HG03354 (cell line): ENCODE measurements around the gene CHN1.

Source experiments
- ATAC-seq: cut with Tn5 transposase; IDR thresholded peaks from one replicate; pipeline ENCODE4 v1.9.1; 2021; ENCODE audit warnings: mild to moderate bottlenecking; ENCODE audit not compliant: unreplicated experiment, poor library complexity, severe bottlenecking

CHN1 gene

GRCh38 chr2:174979996-174980395, 25.2 kb downstream of the CHN1 start:
- no peak for ATAC-seq

DNA sequence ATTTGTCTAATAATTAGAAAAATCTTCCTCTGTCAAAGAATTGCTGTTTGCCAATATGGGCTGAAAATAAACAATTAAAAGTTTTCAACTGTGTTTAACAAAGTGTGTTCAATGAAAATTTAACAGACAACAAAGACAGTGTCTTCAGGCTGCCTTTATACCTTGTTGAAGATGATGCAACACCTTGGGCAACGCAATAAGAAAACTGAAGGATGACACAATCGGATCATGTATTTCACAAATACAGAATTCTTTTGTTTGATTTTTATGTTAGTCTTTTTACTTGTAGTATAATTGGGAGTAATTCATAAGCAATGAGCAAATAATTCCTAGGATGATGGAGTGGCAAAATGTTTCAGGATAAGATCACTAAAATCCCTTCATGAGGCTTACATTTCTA, 27.8 kb downstream of the CHN1 start:
- ATAC-seq = no peak

- ATAC-seq = no peak
Measured at GRCh38 chr2:174974131-174974530, 31.1 kb downstream of the CHN1 start.

GRCh38 chr2:174972924-174973323, 32.3 kb downstream of the CHN1 start:
- no peak for ATAC-seq

GRCh38 chr2:174971868-174972781, 33.1 kb downstream of the CHN1 start:
- ATAC-seq = no peak

DNA sequence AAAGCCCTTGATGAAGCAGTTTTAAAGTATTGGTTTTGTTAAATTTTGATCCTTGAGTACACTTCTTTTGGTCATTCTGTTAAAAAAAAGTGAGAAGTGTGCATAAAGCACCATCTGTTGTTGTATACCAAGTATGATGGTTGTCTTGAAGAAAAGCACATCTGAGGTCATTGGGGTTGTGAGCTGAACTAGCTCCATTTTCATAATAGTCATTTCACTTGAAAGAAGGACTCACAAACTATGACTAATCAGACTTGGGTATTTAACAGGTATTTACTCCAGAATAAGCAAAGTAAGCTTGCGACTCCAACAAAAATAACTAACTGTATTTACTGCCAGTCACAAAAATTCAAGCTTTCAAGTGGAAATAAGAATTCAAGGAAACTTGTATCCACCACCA, 35.1 kb downstream of the CHN1 start:
- no peak for ATAC-seq

DNA sequence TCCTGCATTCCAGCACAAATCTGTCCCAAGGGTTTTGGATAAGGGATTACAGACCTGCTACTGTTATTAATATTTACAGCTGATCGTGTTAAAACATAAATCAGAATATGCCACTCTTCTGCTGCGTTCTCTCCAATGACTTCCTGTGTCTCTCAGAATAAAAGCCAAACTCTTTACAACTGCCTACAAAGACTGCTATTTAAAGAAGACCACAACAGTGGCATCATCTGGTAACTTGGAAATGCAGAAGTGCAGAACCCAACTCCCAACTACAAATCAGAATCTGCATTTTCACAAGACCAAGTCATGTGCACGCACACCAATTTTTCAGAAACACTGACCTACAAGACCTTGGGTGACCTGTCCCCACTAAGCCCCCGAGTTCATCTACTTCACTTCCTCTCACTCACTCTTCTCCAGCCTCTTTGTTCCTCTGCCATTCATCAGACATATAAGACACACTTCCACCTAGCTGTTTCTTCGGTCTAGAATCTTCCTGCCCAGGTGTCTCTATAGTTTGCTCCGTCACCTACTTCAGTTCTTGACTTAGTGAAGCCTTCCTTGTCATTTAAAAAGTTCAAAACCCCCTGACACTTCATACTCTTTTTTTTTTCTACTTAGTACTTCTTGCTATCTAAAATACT, 36.0 kb downstream of the CHN1 start:
- ATAC-seq = no peak

DNA sequence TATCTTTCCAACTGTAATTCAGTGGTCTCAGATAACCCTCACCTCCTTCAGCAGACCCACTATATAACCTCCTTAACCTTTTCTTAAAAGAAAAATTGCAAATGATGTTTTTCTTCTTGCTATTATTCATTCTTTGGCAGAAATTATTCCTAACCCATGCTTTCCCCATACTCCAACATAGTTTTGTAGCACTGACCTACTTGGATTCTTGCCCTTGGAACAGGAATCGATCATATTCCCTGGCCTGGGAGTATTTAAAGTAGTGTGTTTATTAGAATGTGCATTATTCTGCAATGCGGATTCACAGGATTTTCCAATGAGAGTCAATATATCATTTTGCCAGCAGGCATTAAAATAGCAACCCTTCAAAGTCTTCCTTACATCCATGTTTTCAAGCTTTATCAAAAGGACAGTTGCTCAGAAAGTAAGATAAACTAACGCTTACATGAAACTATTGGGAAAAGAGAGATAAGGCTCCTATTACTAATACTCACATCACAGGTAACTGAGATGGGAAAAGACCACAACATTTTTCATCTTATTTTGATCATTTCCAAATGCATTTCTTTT, 37.4 kb downstream of the CHN1 start:
- ATAC-seq = no peak

DNA sequence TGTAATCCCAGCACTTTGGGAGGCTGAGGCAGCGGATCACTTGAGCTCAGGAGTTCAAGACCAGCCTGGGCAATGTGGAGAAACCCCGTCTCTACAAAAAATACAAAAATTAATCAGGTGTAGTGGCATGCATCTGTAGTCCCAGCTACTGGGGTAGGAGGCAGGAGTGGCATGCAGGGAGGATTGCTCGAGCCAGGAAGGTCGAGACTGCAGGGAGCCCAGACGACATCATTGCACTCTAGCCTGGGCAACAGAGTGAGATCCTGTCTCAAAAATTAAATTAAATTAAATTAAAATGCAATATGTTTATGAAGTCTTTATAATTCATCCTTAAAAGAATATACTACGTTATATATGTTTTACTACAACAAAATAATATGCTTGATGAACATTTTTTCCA, 38.1 kb downstream of the CHN1 start:
- ATAC-seq = no peak

DNA sequence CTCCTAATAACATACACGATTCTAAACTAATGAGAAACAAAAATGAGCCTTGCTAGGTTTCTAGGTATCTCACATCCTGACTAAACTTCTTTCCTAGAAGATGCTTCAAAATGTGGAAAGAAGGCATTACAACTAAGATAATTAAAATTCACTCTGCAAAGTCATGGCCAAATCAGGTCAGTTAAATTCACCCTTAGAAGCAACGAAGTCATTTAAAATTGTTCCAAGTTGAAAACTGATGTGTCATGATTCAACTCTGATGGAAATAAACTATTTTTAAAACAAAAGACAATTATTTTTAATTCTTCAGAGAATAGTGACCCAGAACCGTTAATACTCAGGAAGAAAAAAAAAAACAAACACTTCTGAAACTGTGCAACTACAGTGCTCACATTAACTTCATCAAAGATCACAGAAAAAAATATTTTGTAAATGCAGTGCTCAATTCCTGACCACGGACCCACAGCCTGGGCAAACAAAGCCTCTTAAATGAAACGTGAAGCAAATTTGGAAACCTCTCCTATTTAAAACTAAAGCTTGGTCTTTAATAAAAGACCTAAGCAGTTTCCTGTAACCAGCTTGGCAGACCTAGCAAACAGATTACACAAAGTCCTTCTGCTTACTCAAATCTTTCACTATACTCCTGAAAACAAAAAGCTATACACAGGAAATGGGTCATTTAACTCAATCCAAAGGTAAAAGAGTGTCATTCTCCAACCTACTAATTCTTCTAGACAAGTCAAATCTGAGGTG, 39.0 kb downstream of the CHN1 start:
- ATAC-seq = no peak

- ATAC-seq = no peak
Measured at GRCh38 chr2:174965551-174965950, 39.6 kb downstream of the CHN1 start.

GRCh38 chr2:174964404-174964803, 40.8 kb downstream of the CHN1 start:
- ATAC-seq = no peak

DNA sequence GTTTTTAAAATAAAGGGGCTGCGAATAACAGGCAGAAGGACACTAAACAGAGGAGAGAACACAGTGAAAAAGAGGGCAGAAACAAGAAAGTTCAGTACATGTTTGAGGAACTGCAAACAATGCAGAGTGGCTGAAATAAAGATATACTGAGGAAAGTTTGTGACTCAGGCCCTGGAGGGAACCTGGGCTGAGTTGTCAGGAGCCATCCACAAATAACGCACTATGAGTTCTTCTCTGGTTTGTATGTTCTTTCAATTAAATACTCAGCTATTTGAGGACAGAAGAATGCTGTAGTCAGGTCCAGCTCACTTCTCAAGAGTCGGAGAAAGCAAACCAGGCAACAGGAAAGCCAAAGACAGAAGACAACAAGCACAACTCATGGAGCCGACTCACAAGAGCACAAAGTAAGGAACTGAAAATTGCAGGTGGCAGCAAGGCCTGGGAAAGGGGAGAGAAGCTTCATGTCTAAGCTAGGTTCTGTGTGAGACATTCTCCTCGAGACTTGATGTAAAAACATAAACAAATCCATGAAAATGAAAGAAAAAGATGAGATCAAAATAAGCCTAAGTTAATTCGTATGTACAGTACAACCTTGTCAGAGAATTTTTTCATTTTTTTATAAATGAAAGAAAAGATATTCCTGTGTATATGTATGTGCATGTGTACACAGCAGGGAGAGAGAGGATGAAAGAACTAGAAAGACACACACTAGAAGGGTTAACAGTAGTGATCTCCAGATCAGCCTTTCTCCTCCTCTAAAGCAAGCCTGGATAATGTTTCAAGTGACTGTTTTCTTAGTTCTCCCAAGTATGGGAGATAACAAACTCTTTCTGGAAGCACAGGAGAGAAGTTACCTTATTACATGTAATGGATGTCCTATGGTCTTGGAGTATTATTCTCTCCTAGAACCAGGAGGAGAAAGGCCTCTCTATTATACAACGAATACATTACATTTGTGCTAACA, 41.5 kb downstream of the CHN1 start:
- no peak for ATAC-seq

GRCh38 chr2:174959787-174960186, 45.4 kb downstream of the CHN1 start:
- ATAC-seq = no peak

DNA sequence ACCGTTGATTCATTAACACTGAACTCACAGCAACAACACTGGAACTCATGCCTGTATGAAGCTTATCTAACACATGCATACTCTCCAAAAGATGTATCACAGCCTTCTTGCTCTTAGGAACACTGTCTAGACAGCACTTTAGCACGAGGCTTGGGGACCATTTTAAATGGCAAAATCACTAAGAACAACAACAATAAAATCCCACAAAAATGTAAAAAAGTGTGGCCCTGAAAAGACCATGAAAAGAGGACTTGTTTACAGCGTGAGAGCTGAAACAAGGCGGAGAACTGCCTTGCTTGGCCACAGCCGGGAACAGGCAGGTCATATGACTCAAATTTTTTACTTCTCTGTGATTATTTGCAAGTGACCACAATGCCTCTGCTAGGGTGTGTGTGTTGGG, 48.1 kb downstream of the CHN1 start:
- ATAC-seq = no peak

- ATAC-seq = no peak
Measured at GRCh38 chr2:174952607-174953006, 52.6 kb downstream of the CHN1 start.

- ATAC-seq = no peak
Measured at GRCh38 chr2:174951745-174952144, 53.4 kb downstream of the CHN1 start.

DNA sequence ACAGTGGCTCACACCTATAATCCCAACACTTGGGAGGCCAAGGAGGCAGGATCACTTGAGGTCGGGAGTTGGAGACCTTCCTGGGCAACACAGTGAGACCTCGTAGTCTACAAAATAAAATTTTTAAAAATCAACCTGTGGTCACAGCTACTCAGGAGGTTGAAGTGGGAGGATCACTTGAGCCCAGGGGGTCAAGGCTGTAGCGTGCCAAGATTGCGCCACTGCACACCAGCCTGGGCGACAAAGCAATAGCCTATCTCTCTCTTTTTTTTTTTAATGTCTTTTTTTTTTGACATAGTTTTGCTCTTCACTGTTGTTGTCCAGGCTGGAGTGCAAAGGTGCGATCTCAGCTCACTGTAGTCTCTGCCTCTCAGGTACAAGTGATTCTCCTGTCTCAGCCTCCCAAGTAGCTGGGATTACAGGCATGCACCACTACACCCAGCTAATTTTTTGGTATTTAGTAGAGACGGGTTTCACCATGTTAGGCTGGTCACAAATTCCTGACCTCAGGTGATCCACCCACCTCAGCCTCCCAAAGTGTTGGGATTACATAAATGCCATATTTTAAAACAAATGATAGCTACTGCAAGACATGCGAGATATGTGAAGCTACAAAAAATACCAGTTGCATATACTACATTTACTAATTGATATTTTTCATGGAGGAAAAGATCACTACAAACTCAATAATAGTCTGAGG, 55.0 kb downstream of the CHN1 start:
- no peak for ATAC-seq
